ENCODE results near the gene SLC34A1.

Gene SLC34A1

GRCh38 chr5:177445052-177445916, 61.0 kb downstream of the SLC34A1 start:
- H3K4me3 ChIP-seq (ENCODE audit: insufficient read depth, low read length, poor library complexity, severe bottlenecking): no peak overlapping the region
- TF ChIP-seq EZH2phosphoT487 (conservative IDR thresholded peaks at IDR 0.05; ENCODE audit: low read length): no peak
- no peak for TF ChIP-seq CTCF (IDR thresholded peaks at IDR 0.05; ENCODE audit: insufficient read depth, low read length, poor library complexity, severe bottlenecking)

GRCh38 chr5:177445917-177446199, 61.6 kb downstream of the SLC34A1 start:
- no peak for TF ChIP-seq EZH2phosphoT487 (conservative IDR thresholded peaks at IDR 0.05; ENCODE audit: low read length)
- no peak for TF ChIP-seq CTCF (IDR thresholded peaks at IDR 0.05; ENCODE audit: insufficient read depth, low read length, poor library complexity, severe bottlenecking)
- no peaks in the 10 kb centered on the region for H3K9me2 ChIP-seq (replicated peaks; ENCODE audit: insufficient read depth, low read length)
- H3K4me2 ChIP-seq (ENCODE audit: low read depth, low read length, poor library complexity, severe bottlenecking): peak overlapping the region; percentile 51
- no peaks in the 10 kb centered on the region for H3K9me3 ChIP-seq (ENCODE audit: insufficient read depth, low read length)
- H3K79me2 ChIP-seq (ENCODE audit: insufficient read depth, low read length): no peaks in the 10 kb centered on the region
- peak overlapping the region; percentile 61 for H3K9ac ChIP-seq (ENCODE audit: low read length)
- no peak overlapping the region for H3K27ac ChIP-seq (ENCODE audit: low read depth, low read length)
- no peak overlapping the region for H2AFZ ChIP-seq (ENCODE audit: low read depth, low read length, severe bottlenecking)
- peaks cover 21% of the 10 kb centered on the region for H3F3A ChIP-seq (ENCODE audit: insufficient read depth)
- no peaks in the 10 kb centered on the region for H3K27me3 ChIP-seq (ENCODE audit: low read length)
- peak overlapping the region; percentile 75 for H3K4me3 ChIP-seq (ENCODE audit: insufficient read depth, low read length, poor library complexity, severe bottlenecking)
- no peaks in the 10 kb centered on the region for H3K36me3 ChIP-seq (ENCODE audit: low read length)
- no peaks in the 10 kb centered on the region for H4K20me1 ChIP-seq (ENCODE audit: low read depth, low read length)

More at GRCh38 chr5:177445052-177445916, 61.0 kb downstream of the SLC34A1 start:
- H3K9ac ChIP-seq (ENCODE audit: low read length): no peak overlapping the region; the same call in 1 of the 2 replicates
- peaks cover 21% of the 10 kb centered on the region for H3F3A ChIP-seq (ENCODE audit: insufficient read depth)
- H3K9me3 ChIP-seq (ENCODE audit: insufficient read depth, low read length): no peaks in the 10 kb centered on the region
- H3K9me2 ChIP-seq (replicated peaks; ENCODE audit: insufficient read depth, low read length): no peaks in the 10 kb centered on the region
- H3K4me2 ChIP-seq (ENCODE audit: low read depth, low read length, poor library complexity, severe bottlenecking): peak overlapping the region; percentile 51
- no peak overlapping the region for H3K27ac ChIP-seq (ENCODE audit: low read depth, low read length)
- H3K27me3 ChIP-seq (ENCODE audit: low read length): no peaks in the 10 kb centered on the region
- H4K20me1 ChIP-seq (ENCODE audit: low read depth, low read length): no peaks in the 10 kb centered on the region
- no peaks in the 10 kb centered on the region for H3K36me3 ChIP-seq (ENCODE audit: low read length)
- H3K79me2 ChIP-seq (ENCODE audit: insufficient read depth, low read length): no peaks in the 10 kb centered on the region
- no peak overlapping the region for H2AFZ ChIP-seq (ENCODE audit: low read depth, low read length, severe bottlenecking)

- Histone ChIP-seq H3K36me3 (ENCODE audit: low read length) (no peaks in the 10 kb centered on the region), H3K9ac (ENCODE audit: low read length) (peak within 1 kb of the TSS; percentile 61), H3K4me3 (ENCODE audit: insufficient read depth, low read length, poor library complexity, severe bottlenecking) (peak within 1 kb of the TSS; percentile 75), H4K20me1 (ENCODE audit: low read depth, low read length) (no peaks in the 10 kb centered on the region), H3K27ac (ENCODE audit: low read depth, low read length) (no peak within 1 kb of the TSS), H3K9me2 (replicated peaks; ENCODE audit: insufficient read depth, low read length) (no peaks in the 10 kb centered on the region), H3K9me3 (ENCODE audit: insufficient read depth, low read length) (no peaks in the 10 kb centered on the region), H3K4me2 (ENCODE audit: low read depth, low read length, poor library complexity, severe bottlenecking) (peak within 1 kb of the TSS; percentile 51), H3K27me3 (ENCODE audit: low read length) (no peaks in the 10 kb centered on the region), H3K79me2 (ENCODE audit: insufficient read depth, low read length) (no peaks in the 10 kb centered on the region), H3F3A (ENCODE audit: insufficient read depth) (peaks cover 21% of the 10 kb centered on the region), H2AFZ (ENCODE audit: low read depth, low read length, severe bottlenecking) (peak within 1 kb of the TSS; percentile 55)
- TF ChIP-seq EZH2phosphoT487 (conservative IDR thresholded peaks at IDR 0.05; ENCODE audit: low read length) (no peak), CTCF (IDR thresholded peaks at IDR 0.05; ENCODE audit: insufficient read depth, low read length, poor library complexity, severe bottlenecking) (no peak)
These were observed 62.2 kb downstream of the SLC34A1 start, which contains the start of gene PRR7 for GRCh38 chr5:177446200-177447065. Gene PRR7 (plus strand): TSS chr5:177446814. CDS start chr5:177455068, 8,254 bp downstream.

Measured in SU-DHL-6 (cell line).